ENCODE results near the gene ISCA1. TPM values are rescaled to one million over a fixed set of nuclear protein-coding genes. Genes with fewer than 3 reads are reported as not detected.

Gene ISCA1
- 10 to 100 TPM; 15.6 to 37.2 (median 26.7) TPM for total RNA-seq
- long read RNA-seq, transcript ISCA1-203 (4 exons, 1,958 nt) = major isoform, 8 of 9 reads
- long read RNA-seq, partial matches to known transcripts = 1 of 9 reads
- long read RNA-seq, other reads (novel, unspliced or antisense) = 0 of 9 reads

DNA sequence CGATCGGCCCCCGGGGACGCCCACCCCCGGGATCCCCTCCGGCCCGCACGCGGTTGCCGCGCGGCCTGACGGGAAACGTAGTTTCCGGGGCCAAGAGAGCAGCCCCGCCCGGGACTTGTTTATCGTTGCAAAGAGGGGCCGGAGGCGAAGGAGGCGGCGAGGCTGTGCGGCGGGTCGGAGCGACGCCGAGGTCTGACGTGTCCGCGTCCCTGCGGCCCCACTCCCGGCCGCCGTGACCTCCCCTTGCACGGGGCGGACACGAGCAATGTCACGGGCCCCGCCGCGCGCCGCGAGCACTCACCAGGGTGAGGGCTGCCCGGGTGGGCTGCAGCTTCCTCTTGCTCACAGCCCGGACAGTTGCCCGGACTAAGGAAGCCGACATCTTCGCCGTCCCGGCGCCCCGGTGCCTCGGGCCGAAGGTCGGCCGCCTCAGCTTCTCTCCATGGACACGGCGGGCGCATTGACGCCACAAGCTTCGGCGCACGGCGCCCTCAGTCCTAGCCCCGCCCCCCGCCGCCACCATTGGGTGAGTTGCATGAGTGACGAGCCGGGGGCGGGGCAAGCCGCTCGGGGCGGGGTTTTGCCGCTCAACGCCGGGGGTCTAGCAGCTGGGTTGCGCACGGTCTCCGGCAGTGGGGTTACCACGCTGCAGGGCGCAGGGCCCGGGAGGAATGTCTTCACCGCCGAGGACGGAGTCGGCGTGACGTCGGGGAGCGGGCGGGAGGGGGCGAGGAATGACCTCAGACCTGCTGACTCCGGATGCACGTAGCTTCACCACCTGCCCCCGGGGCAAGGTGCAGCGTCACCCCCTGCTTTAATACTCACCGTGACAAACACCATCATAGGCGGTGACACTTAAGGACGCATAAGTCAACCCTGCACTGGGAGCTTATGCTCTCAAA, at the start of gene ISCA1:
TSS of gene ISCA1 (minus strand) at position 462 of the 902 bp plus-strand sequence. CDS start at position 382, 80 bp downstream.
- intact Hi-C loops (cut with DNase I) = no loop called here
- 0% methylated on average over 6 of the region's 101 CpGs for WGBS (ENCODE audit: insufficient coverage, low coverage, low lambda C conversion rate, missing lambda C conversion rate)
- TF ChIP-seq, protein P1, sequence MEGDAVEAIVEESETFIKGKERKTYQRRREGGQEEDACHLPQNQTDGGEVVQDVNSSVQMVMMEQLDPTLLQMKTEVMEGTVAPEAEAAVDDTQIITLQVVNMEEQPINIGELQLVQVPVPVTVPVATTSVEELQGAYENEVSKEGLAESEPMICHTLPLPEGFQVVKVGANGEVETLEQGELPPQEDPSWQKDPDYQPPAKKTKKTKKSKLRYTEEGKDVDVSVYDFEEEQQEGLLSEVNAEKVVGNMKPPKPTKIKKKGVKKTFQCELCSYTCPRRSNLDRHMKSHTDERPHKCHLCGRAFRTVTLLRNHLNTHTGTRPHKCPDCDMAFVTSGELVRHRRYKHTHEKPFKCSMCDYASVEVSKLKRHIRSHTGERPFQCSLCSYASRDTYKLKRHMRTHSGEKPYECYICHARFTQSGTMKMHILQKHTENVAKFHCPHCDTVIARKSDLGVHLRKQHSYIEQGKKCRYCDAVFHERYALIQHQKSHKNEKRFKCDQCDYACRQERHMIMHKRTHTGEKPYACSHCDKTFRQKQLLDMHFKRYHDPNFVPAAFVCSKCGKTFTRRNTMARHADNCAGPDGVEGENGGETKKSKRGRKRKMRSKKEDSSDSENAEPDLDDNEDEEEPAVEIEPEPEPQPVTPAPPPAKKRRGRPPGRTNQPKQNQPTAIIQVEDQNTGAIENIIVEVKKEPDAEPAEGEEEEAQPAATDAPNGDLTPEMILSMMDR (IDR thresholded peaks at IDR 0.05) = no peak
- TF ChIP-seq POLR2A (IDR thresholded peaks at IDR 0.05) = peak; percentile 92

DNA sequence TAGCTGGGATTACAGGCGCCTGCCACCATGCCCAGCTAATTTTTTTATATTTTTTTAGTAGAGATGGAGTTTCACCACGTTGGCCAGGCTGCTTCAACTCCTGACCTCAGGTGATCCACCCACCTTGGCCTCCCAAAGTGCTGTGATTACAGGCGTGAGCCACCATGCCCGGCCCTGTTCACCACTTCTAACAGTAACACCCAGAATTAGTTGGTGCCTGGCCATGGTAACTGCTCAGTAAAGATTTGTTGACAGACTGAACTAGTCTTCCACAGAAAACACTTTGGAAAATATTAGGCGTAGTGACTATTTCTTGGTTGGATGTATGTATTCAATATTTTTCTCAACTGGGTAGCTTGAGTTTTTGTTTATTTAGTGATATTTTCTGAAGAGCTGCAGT, 47.8 kb upstream of the ISCA1 start:
- no peak for ATAC-seq

More for the DNA sequence above, at the start of gene ISCA1:
- Histone ChIP-seq H3K4me1 (peaks cover 0 to 20% (median 5%) of the 10 kb centered on the region in 4 donors), H3K4me3 (peak within 1 kb of the TSS; percentile 83 to 95 (median 88)), H3K9me3 (no peaks in the 10 kb centered on the region), H3K36me3 (no peaks in the 10 kb centered on the region), H3K27me3 (no peaks in the 10 kb centered on the region), H3K27ac (peak within 1 kb of the TSS; percentile 98 to 99 (median 98))
- DNase-seq (peak; percentile 98 to 99 (median 98)), ATAC-seq (peak; percentile 91 to 97 (median 94))

DNA sequence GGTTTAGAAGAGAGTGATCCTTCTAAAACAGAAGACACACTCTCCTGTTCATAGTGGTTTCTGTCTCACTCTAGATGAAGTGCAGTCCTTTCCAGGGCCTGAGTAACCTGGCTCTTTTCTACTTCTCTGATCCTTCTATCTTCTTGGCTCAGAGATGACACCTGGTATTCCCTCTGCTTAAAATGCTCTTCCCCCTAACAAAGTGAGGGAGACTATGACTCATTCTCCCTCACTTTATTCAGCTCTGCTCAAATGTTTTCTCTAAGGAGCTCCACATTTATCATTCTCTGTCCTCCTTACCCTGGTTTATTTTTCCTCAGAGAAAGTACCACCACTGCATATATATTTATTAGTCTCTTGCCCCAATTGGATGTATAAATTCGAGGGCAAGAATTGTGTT, 47.3 kb upstream of the ISCA1 start:
- Histone ChIP-seq H3K9me3 (no peaks in the 10 kb centered on the region), H3K36me3 (peaks cover 0 to 65% (median 34%) of the 10 kb centered on the region in 4 donors), H3K27me3 (no peaks in the 10 kb centered on the region), H3K27ac (no peak overlapping the region), H3K4me3 (no peak overlapping the region), H3K4me1 (no peaks in the 10 kb centered on the region)
- DNase-seq (no peak), ATAC-seq (no peak)
- TF ChIP-seq POLR2A (IDR thresholded peaks at IDR 0.05) = no peak
- TF ChIP-seq, protein P1 (IDR thresholded peaks at IDR 0.05) = no peak
- intact Hi-C loops (cut with DNase I) = no loop called here
- 90% methylated on average over 1 of the region's 1 CpG for WGBS (ENCODE audit: insufficient coverage, low coverage, low lambda C conversion rate, missing lambda C conversion rate)

More for the DNA sequence above, 47.8 kb upstream of the ISCA1 start:
- DNase-seq = no peak
- H3K36me3 ChIP-seq = peaks cover 0 to 65% (median 34%) of the 10 kb centered on the region in 4 donors
- TF ChIP-seq, protein P1 (IDR thresholded peaks at IDR 0.05) = no peak
- no peak for TF ChIP-seq POLR2A (IDR thresholded peaks at IDR 0.05)
- H3K4me3 ChIP-seq = no peak overlapping the region
- H3K27ac ChIP-seq = no peak overlapping the region
- H3K4me1 ChIP-seq = no peaks in the 10 kb centered on the region
- no peaks in the 10 kb centered on the region for H3K9me3 ChIP-seq
- intact Hi-C loops (cut with DNase I) = no loop called here
- 87% methylated on average over 4 of the region's 5 CpGs for WGBS (ENCODE audit: insufficient coverage, low coverage, low lambda C conversion rate, missing lambda C conversion rate)
- H3K27me3 ChIP-seq = no peaks in the 10 kb centered on the region

DNA sequence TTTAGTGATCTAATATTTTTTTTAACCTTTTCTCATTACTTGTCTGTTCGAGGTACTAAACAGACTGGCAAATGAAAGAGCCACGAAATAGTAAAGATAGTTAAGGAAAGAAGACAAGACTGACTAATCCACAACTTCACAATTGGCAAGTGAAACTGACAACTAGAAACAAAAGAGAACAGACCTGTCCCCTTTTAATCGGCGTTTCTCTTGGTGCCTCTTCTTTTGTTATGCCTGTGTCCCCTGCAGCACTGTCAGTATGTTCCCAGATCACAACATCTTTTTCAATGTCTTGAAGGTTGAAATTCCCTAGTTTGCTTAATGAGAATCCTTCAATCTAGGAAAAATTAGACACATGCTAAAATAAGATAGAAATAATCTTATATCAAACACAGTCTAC, 45.8 kb upstream of the ISCA1 start:
- intact Hi-C loops (cut with DNase I) = no loop called here
- ATAC-seq = no peak
- H3K27me3 ChIP-seq = no peaks in the 10 kb centered on the region
- DNase-seq = no peak
- H3K9me3 ChIP-seq = no peaks in the 10 kb centered on the region
- H3K36me3 ChIP-seq = peaks cover 3 to 67% (median 36%) of the 10 kb centered on the region in 4 donors
- no peak overlapping the region for H3K27ac ChIP-seq
- H3K4me3 ChIP-seq = no peak overlapping the region
- TF ChIP-seq, protein P1 (IDR thresholded peaks at IDR 0.05) = no peak
- no peak for TF ChIP-seq POLR2A (IDR thresholded peaks at IDR 0.05)
- 65% methylated on average over 4 of the region's 4 CpGs for WGBS (ENCODE audit: insufficient coverage, low coverage, low lambda C conversion rate, missing lambda C conversion rate)
- H3K4me1 ChIP-seq = no peaks in the 10 kb centered on the region

Measured in right lobe of liver (tissue), 6 donors.